ENCODE results near the gene MTHFSD.

DNA sequence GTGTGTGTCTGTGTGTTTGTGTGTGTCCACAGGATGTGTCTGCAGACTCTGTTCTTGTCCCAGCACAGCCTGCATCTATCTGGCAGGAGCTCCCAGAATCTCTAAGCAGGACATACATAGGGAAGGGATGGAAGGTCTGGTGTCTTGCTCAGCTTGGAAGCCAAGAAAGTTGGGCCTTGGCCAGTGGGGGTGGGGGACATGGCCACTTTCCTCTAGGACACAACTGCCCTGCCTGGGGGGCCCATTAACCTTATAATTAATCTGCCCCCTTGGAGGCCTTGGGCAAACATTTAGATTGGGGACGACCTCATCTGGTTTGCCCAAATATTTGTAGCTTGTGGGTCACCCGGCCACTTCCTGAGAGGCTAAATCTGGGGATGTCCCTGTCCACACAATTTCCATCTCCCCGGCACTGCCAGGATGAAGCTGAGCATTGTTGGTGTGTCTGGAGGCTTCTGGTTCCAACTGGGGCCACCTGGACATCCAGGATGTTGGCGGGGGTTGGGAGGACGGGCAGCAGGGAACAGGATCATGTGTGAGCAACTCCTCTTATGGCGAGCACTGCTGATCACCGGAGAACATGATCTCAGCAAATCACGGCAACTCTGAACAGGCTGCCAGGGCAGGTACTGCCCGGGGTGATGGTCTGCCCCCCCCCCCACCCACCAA lies 61.9 kb downstream of the MTHFSD start:
- TF ChIP-seq, protein P1, sequence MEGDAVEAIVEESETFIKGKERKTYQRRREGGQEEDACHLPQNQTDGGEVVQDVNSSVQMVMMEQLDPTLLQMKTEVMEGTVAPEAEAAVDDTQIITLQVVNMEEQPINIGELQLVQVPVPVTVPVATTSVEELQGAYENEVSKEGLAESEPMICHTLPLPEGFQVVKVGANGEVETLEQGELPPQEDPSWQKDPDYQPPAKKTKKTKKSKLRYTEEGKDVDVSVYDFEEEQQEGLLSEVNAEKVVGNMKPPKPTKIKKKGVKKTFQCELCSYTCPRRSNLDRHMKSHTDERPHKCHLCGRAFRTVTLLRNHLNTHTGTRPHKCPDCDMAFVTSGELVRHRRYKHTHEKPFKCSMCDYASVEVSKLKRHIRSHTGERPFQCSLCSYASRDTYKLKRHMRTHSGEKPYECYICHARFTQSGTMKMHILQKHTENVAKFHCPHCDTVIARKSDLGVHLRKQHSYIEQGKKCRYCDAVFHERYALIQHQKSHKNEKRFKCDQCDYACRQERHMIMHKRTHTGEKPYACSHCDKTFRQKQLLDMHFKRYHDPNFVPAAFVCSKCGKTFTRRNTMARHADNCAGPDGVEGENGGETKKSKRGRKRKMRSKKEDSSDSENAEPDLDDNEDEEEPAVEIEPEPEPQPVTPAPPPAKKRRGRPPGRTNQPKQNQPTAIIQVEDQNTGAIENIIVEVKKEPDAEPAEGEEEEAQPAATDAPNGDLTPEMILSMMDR (IDR thresholded peaks at IDR 0.05): no peak
- TF ChIP-seq POLR2A (IDR thresholded peaks at IDR 0.05): no peak
